Left forelimb (tissue), 1 donor: ENCODE data around the gene AP1G2.
A peak's percentile ranks its signal among the peaks of the same experiment; 100 is the strongest.
"Not testable (repeated sequence)": the region's sequence is repeated elsewhere in the genome, so short reads cannot be mapped to it uniquely, and the experiment has no call there.

ENCODE experiments used
- DNase-seq: peaks from one replicate; pipeline ENCODE4 v3.0.0-alpha.2; 2018; ENCODE audit warnings: low spot score

Gene AP1G2

DNA sequence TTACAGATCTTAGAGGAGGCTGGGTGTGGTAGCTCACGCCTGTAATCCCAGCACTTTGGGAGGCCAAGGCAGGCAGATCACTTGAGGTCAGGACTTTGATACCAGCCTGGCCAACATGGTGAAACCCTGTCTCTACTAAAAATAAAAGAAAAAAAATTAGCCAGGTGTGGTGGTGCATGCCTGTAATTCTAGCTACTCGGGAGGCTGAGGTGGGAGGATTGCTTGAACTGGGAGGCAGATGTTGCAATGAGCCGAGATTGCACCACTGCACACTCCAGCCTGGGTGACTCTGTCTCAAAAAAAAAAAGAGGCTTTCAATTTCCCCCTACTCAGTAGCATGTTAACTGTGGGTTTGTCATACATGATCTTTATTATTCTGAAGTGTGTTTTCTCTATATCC, 26.6 kb upstream of the AP1G2 start:
- DNase-seq = not testable (repeated sequence)

DNA sequence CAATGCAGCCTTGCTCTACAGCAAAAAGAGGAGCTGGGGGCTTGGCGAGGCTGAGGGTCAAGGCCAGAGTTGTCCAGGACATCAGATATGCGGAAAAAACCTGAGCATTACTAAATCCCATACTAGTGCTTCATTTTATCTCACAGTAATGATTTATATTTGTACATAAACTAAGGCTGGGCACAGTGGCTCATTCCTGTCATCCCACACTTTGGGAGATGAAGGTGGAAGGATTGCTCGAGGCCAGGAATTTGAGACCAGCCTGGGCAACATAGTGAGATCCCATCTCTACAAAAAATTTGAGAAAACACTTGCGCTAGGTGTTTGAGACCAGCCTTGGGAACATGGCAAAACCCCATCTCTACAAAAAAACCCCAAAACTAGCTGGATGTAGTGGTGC, 22.6 kb upstream of the AP1G2 start:
- no peak for DNase-seq

- DNase-seq = no peak
These were observed 22.0 kb upstream of the AP1G2 start for GRCh38 chr14:23589606-23590005.

DNA sequence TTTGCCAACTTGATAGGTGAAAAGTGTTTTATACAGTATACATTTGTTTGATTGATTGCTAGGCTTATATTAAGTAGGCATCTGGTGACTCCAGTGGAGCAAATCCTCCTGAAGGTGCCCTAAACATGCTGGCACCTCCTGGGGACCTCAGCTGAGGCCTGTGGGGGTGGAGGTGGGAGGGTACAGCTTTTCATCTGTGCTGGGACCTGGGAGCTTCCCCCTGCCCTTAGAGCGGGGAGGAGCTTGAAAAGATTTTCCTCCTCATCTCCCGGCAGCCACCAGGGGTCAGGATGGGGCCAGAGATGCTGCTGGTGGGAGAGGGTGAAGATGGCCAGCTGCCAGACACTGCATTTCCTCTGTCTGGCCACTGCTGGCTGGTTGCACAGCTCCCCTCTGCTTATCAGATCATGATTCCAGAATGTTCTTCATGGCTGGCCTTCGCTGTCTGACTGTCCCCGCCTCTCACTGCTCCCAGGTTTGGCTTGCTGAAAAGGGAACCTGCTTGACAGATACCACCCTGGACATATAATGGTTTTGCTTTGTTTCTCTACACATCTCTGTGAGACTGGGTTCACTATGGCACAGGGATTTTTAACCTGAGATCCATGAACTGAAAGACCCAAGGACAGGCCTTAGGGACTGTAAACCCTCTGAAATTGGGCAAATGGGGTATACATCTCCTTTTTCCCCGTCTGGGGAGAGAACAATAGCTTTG, 21.4 kb upstream of the AP1G2 start:
- peak; percentile 90 for DNase-seq

DNA sequence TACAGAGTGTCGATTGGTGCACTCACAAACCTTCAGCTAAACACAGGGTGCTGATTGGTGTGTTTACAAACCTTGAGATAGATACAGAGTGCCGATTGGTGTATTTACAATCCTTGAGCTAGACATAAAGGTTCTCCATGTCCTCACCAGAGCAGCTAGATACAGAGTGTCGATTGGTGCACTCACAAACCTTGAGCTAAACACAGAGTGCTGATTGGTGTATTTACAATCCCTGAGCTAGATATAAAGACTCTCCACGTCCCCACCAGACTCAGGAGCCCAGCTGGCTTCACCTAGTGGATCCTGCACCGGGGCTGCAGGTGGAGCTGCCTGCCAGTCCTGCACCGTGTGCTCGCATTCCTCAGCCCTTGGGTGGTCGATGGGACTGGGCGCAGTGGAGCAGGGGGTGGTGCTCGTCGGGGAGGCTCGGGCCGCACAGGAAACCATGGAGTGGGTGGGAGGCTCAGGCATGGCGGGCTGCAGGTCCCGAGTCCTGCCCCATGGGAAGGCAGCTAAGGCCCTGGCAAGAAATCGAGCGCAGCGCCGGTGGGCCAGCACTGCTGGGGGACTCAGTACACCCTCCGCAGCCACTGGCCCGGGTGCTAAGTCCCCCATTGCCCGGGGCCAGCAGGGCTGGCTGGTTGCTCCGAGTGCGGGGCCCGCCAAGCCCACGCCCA, 17.1 kb upstream of the AP1G2 start:
- DNase-seq = not testable (repeated sequence)

GRCh38 chr14:23583761-23584526, 16.4 kb upstream of the AP1G2 start:
- not testable (repeated sequence) for DNase-seq

GRCh38 chr14:23582906-23583760, 15.5 kb upstream of the AP1G2 start:
- DNase-seq = no peak

- DNase-seq = no peak
These were observed 13.3 kb upstream of the AP1G2 start for GRCh38 chr14:23580948-23581281.

DNA sequence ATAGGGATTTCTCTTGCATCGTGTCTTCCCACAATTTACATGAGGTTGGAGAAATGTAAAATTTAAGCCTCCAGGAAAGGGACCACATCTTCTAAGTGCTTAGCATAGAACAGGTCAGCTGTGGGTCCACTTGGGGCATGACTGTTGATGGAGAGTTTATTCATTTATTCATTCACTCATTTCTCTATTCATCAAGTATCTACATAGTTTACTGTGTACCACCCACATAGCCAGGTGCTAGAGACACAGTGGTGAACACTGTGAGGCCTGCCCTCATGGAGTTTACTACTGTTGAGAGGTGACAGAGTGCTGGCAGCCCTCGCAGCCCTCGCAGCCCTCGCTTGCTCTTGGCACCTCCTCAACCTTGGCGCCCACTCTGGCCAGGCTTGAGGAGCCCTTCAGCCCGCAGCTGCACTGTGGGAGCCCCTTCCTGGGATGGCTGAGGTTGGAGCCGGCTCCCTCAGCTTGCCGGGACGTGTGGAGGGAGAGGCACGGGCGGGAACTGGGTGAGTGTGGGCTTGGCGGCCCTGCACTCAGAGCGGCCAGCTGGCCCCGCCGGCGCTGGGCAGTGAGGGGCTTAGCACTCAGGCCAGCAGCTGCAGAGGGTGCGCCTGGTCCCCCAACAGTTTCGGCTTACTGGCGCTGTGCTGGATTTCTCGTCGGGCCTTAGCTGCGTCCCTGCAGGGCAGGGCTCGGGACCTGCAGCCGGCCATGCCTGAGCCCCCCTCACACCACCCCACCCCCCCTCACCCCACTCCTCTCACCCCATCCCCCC, 12.7 kb upstream of the AP1G2 start:
- no peak for DNase-seq

- DNase-seq = no peak
These were observed 12.1 kb upstream of the AP1G2 start for GRCh38 chr14:23579739-23580138.

DNA sequence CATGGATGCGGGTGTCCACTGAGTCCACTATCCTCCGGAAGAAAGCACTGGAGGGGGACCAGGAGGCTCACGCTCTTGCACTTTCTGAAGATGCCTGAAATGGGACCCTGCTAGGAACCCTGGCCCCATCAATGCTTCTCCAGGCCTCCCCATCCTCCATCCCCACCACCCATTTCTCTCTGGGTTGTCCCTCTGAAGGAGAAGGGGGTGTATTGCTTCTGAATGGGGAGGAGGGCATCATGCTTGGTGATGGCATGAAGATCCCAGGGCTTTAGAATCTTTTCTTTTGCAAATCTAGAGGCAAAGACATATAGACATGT, 11.7 kb upstream of the AP1G2 start:
- DNase-seq = no peak

DNA sequence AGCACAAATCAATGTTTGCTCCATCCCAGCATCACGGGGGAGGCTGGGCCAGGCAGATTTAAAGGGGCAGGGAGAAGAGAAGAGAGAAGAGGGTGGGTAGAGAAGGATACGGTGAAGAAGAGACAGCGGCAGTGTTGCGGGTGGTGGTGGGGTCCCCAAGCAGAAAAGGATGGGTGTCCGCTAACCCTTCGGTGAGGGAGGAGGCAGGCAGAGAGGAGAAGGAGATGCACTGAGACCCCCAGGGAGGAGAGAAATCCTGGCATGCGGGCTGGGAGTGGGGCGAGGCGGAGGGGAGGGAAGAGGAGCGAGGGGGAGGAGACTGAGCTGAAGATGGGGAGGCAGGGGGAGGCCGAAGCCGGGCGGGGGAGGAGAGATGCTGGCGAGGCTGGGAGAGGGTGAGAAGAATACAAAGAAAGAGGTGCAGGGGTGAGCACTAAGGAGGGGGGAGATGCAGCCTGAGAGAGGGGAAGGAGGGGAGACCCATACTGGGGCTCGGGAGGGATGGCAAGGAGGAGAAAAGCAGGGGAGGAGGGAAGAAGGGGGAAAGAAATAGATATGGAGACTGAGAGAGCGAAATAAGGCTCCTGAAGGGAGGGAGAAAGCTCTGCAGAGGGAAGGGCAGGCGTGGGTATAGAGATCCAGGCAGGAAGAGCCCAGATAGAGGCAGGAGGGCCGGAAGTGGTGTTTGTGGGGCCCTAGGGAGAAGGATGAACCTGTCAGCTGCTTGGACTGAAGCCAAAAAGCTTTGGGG, 11.1 kb upstream of the AP1G2 start, which contains the start of gene JPH4:
Gene JPH4 (minus strand): TSS at position 231 of the 751 bp plus-strand sequence. CDS start 1,337 bp downstream, outside the sequence.
- no peak for DNase-seq

DNA sequence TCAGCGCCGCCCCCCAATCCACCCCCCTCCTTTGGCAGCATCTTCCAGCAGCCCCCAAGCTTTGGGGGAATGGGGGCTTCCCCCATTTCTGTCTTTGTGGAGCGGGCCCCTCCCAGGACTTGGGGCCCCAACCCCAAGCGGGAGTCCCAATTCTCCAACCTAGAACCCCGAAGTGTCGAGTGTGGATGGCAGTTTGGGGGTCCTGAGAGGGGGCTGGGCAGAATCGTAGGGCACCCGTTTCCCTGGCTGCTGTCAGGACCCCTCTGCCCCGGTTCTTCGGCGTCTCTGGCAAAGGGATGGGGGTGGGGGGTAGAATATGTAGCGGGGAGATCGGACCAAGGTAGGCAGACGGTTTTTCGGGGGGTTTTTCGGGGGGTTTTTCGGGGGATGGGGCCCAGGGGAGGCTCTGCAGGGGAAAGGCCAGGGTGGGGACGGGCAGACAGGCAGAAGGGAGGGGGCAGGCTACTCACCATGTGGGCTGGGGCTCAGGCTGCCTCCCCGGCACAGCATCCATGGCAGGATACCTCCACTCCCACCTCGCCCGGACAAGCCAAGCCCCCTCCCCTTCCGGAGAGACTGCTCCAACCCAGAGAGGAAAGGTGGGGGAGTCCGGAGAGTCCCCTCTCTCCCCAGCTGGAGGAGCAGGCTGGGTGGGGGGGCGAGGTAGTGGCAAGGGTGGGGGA, 10.3 kb upstream of the AP1G2 start:
- DNase-seq = no peak

GRCh38 chr14:23577004-23577681, 9.6 kb upstream of the AP1G2 start:
- no peak for DNase-seq

DNA sequence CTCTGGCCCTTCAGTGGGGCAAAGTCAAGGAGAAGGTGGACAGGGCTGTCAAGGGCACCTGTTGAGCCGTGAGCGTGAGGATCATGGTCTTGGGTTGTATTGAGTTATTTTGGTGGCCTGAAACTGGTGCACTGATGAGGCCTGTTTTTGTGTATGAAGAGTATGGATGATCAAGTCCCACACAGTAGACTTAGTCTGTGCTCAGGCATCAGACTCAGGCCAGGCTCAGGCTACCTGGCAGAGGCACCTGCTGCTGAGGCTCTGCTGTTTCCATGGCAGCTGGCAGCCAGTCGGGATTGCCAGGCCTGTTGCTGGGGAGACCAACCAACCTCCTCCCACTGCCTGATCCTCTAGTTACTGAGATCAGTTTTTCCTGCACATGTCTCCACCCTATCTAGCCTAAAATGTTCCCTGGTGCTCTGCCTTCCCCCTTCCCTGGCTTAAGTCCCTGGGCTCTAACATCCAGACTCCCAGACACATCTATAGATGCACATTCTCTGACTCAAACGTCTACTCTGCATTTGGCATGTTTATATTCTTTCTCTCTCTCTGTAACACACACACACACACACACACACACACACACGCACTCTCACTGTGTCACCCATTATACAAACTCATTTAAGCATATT, 5.9 kb upstream of the AP1G2 start:
- peak; percentile 31 for DNase-seq

DNA sequence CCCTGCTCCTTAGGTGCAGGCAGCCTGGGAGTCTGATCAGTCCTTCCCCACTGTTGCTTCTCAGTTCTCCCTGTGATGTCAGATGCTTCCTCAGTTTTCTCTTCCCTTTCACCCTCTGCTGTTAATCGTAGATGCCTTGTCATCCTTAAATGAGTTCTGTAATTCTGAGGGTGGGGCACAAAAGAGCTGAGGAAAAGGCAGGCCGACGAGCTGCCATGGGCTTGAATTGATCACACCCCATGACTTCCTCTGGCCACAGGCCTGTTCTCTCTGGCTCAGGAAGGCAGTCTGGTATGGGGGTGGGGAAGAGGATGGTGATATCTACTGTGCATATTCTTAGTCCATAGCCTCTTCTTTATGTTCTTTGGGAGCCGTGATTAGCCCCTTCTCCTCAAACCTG, 5.2 kb upstream of the AP1G2 start:
- DNase-seq = peak; percentile 46

GRCh38 chr14:23572524-23572828, 4.9 kb upstream of the AP1G2 start:
- peak; percentile 23 for DNase-seq

- DNase-seq = peak; percentile 59
These were observed 4.3 kb upstream of the AP1G2 start for GRCh38 chr14:23571701-23572523.
